Transverse colon (tissue), 4 donors: ENCODE data around the gene FXYD6. TPM values are rescaled to one million over a fixed set of nuclear protein-coding genes. Genes with fewer than 3 reads are reported as not detected.

Source experiments
- DNase-seq: peaks from one replicate; pipeline ENCODE4 v3.0.0-alpha.2; 2019
- H3K27ac ChIP-seq, 4 donors: fragments of 200-600 bp; sonication (generic); 2 replicates each; pipeline ENCODE4 v1.5.1; 2016 to 2018; ENCODE audit warnings: inconsistent platforms in 4 of 4
- H3K27me3 ChIP-seq: fragments of 200-600 bp; sonication (generic); 2 replicates; pipeline ENCODE4 v1.5.1; 2017; ENCODE audit warnings: inconsistent platforms
- H3K36me3 ChIP-seq, 4 donors: fragments of 200-600 bp; sonication (generic); 2 replicates each; pipeline ENCODE4 v1.5.1; 2017 to 2019; ENCODE audit warnings: inconsistent platforms in 4 of 4
- H3K4me1 ChIP-seq, 4 donors: fragments of 200-600 bp; sonication (generic); 2 replicates each; pipeline ENCODE4 v1.5.1; 2017 to 2020; ENCODE audit warnings: inconsistent platforms in 4 of 4
- H3K4me3 ChIP-seq, 4 donors: fragments of 200-600 bp; sonication (generic); 1 replicate in 1 of 4; 2 replicates in 3 of 4; pipeline versions ENCODE4 v1.5.1 to v1.6.1; 2017 to 2019; ENCODE audit warnings: inconsistent platforms in 4 of 4
- H3K9me3 ChIP-seq, 2 donors: fragments of 200-600 bp; sonication (generic); 2 replicates each; pipeline ENCODE4 v1.5.1; 2017 to 2019; ENCODE audit warnings: inconsistent platforms in 2 of 2
- EP300 ChIP-seq: sonication (generic); formaldehyde crosslinking; IDR thresholded peaks from one replicate; pipeline ENCODE4 v1.6.1; 2017; ENCODE audit warnings: antibody characterized with exemption, low read depth
- POLR2A ChIP-seq: fragments of 450-650 bp; IDR thresholded peaks from one replicate; pipeline ENCODE4 v1.6.1; 2016; ENCODE audit warnings: antibody characterized with exemption, mild to moderate bottlenecking, moderate library complexity
- POLR2AphosphoS5 ChIP-seq, 3 donors: sonication (generic); formaldehyde crosslinking; IDR thresholded peaks; one replicate each; pipeline ENCODE4 v1.6.1; 2016; ENCODE audit warnings: antibody characterized with exemption in 3 of 3
- WGBS, 2 donors: methylation state at CpG; one replicate each; pipeline ENCODE4 v1.1.5; 2018; ENCODE audit warnings: low coverage in 1 of 2; 5-methylcytosine and 5-hydroxymethylcytosine counted together
- in situ Hi-C, 4 donors: fragments of 200-750 bp; cut with MboI; loops; one replicate each; pipeline versions ENCODE4 v1.15.0 to v1.15.1; 2017; ENCODE audit warnings: low sequenced_read_pairs in 3 of 4, low pct_ligation_motif_present in 1 of 4, low pct_unique_long_range_greater_than_20kb in 1 of 4
- intact Hi-C: fragments of 100-400 bp; cut with DNase I; formaldehyde crosslinking; loops from one replicate; pipeline ENCODE4 v1.15.1; 2023; ENCODE audit warnings: low total_unique reads
- total RNA-seq, 4 donors: library from RNA; depleted of rRNA; stranded (reverse); fragments of >200 nt; gene quantifications; one replicate each; pipeline ENCODE4 v1.1.0, GENCODE V29; 2016
- TF ChIP-seq, protein P1 (sequence below), 5 experiments: fragments of 200-600 bp in 3 of 5; fragments of 450-650 bp in 2 of 5; sonication (generic) in 3 of 5; IDR thresholded peaks; 1 replicate in 2 of 5; 2 replicates in 3 of 5; pipeline ENCODE4 v1.5.1; 2016 to 2017; ENCODE audit warnings: antibody characterized with exemption in 5 of 5, inconsistent platforms in 3 of 5, mild to moderate bottlenecking in 2 of 5, moderate library complexity in 1 of 5

The FXYD6 gene
- total RNA-seq, 4 donors from 2014 or later, result 29.2 to 62.5 (median 46.0) TPM

DNA sequence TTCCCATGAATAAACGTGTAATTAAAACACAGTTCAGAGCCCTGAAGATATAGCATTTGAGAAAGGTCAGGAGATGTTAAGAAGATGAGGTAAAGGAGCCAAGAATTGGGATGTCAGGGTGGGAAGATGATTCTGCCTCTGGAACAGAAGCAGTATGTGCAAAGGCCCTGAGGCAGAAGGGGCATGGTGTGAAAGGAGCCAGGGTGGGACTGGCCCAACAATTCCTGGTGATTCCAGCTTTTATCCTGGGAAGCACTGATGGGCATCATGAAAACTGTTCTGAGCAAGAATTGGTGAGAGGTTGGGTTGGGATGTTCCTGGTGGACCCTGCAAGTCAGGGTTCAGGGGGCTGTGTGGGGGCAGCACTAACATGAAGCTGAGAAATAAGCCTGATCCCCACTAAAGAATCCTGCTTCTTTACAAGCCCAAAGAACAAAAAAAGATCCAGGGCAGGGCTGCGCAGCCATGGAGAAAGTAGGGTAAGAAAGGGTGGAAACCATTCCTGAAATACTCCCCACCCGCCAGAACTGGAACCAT is 2.5 kb upstream of the FXYD6 start:
- TF ChIP-seq POLR2AphosphoS5 (IDR thresholded peaks at IDR 0.05) (no peak), POLR2A (no peak), EP300 (no peak)
- TF ChIP-seq, protein P1, sequence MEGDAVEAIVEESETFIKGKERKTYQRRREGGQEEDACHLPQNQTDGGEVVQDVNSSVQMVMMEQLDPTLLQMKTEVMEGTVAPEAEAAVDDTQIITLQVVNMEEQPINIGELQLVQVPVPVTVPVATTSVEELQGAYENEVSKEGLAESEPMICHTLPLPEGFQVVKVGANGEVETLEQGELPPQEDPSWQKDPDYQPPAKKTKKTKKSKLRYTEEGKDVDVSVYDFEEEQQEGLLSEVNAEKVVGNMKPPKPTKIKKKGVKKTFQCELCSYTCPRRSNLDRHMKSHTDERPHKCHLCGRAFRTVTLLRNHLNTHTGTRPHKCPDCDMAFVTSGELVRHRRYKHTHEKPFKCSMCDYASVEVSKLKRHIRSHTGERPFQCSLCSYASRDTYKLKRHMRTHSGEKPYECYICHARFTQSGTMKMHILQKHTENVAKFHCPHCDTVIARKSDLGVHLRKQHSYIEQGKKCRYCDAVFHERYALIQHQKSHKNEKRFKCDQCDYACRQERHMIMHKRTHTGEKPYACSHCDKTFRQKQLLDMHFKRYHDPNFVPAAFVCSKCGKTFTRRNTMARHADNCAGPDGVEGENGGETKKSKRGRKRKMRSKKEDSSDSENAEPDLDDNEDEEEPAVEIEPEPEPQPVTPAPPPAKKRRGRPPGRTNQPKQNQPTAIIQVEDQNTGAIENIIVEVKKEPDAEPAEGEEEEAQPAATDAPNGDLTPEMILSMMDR (IDR thresholded peaks at IDR 0.05), result no peak
- no peak for DNase-seq
- H3K27me3 ChIP-seq, result peaks cover 51% of the 10 kb centered on the region
- 83 to 84% methylated on average over 2 to 3 of the region's 3 CpGs for WGBS, 2 donors
- intact Hi-C loops, result no loop called here
- no peak overlapping the region for H3K4me3 ChIP-seq
- in situ Hi-C loops, result no loop called here
- no peaks in the 10 kb centered on the region for H3K36me3 ChIP-seq
- H3K4me1 ChIP-seq, result peaks cover 6 to 44% (median 27%) of the 10 kb centered on the region in 4 donors
- no peaks in the 10 kb centered on the region for H3K9me3 ChIP-seq
- H3K27ac ChIP-seq, result peak overlapping the region in 1 of 4 donors; percentile 90

DNA sequence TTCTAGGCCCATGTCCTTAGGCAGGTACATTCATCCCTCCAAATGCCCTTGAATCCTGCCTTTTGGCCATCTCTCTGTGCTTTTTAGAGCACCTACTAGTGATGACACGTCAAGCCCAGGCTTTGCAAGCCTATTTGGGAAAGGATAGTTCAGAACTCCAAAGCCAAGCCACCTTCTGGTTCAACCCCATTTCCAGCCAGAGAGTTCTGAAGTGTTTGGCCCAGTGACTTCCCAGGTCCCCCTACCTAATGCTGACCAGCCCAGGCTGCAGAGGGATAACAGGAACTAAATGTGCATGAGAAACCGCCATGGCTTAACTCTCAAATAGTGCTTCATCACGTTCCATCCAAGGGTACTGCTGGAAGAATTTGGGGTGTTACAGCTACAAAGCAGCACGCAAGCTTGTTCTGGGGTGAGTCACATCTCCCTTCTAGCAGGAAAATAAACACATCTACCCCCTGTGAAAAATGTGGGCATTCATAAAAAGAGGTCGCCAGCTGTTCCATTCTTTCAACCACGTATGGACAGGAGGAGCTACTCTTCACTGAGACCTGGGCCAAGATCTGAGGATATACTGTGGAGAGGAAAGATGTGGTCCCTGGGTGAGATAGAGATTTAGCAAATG is 2.0 kb upstream of the FXYD6 start:
- in situ Hi-C loops (no loop called here), intact Hi-C loops (no loop called here)
- DNase-seq, result no peak
- no peaks in the 10 kb centered on the region for H3K36me3 ChIP-seq
- H3K4me1 ChIP-seq, result peaks cover 6 to 46% (median 28%) of the 10 kb centered on the region in 4 donors
- H3K27me3 ChIP-seq, result peaks cover 54% of the 10 kb centered on the region
- H3K4me3 ChIP-seq, result no peak overlapping the region
- TF ChIP-seq POLR2A (no peak), EP300 (no peak)
- no peaks in the 10 kb centered on the region for H3K9me3 ChIP-seq
- 82% methylated on average over 6 of the region's 6 CpGs; no CpG with 5 or more reads in 1 of the 2 donors for WGBS, 2 donors
- H3K27ac ChIP-seq, result peak overlapping the region in 2 of 4 donors; percentile 86 to 90

GRCh38 chr11:117877120-117877784 is 794 bp upstream of the FXYD6 start:
- Histone ChIP-seq H3K4me3 (peak overlapping the region; percentile 51 to 70 (median 58)), H3K27me3 (peaks cover 57% of the 10 kb centered on the region), H3K9me3 (no peaks in the 10 kb centered on the region), H3K36me3 (no peaks in the 10 kb centered on the region), H3K27ac (peak overlapping the region; percentile 76 to 90 (median 83)), H3K4me1 (peaks cover 0 to 45% (median 29%) of the 10 kb centered on the region in 4 donors)
- DNase-seq, result no peak
- in situ Hi-C loops, result no loop called here
- intact Hi-C loops, result no loop called here
- WGBS, 2 donors, result 52% methylated on average over 12 of the region's 12 CpGs; no CpG with 5 or more reads in 1 of the 2 donors
- no peak for TF ChIP-seq EP300
- TF ChIP-seq, protein P1 (IDR thresholded peaks at IDR 0.05), result no peak
- TF ChIP-seq POLR2AphosphoS5 (IDR thresholded peaks at IDR 0.05), result no peak
- no peak for TF ChIP-seq POLR2A

- TF ChIP-seq, protein P1 (IDR thresholded peaks at IDR 0.05), result no peak
- no peak for TF ChIP-seq POLR2AphosphoS5 (IDR thresholded peaks at IDR 0.05)
- no peak for TF ChIP-seq POLR2A
- TF ChIP-seq EP300, result no peak
- H3K27me3 ChIP-seq, result peaks cover 57% of the 10 kb centered on the region
- peak overlapping the region; percentile 76 to 90 (median 83) for H3K27ac ChIP-seq
- no peaks in the 10 kb centered on the region for H3K9me3 ChIP-seq
- peaks cover 0 to 52% (median 38%) of the 10 kb centered on the region in 4 donors for H3K4me1 ChIP-seq
- DNase-seq, result no peak
- in situ Hi-C loops, result no loop called here
- WGBS, 2 donors, result 2% methylated on average over 9 of the region's 9 CpGs; no CpG with 5 or more reads in 1 of the 2 donors
- H3K36me3 ChIP-seq, result no peaks in the 10 kb centered on the region
- peak overlapping the region; percentile 51 to 70 (median 58) for H3K4me3 ChIP-seq
- intact Hi-C loops, result no loop called here
These were observed 458 bp downstream of the FXYD6 start for GRCh38 chr11:117876059-117876340.
